Breast epithelium (tissue), 4 donors: Measurements from ENCODE around the gene CABP4. TPM values are rescaled to one million over a fixed set of nuclear protein-coding genes. Genes with fewer than 3 reads are reported as not detected.

Experiments used
- DNase-seq, 2 donors: peaks; one replicate each; pipeline ENCODE4 v3.0.0-alpha.2; 2019; ENCODE audit warnings: low spot score in 2 of 2
- H3K27ac ChIP-seq, 2 donors: fragments of 200-600 bp; sonication (generic) in 1 of 2; one replicate each; pipeline ENCODE4 v1.5.1; 2016 to 2019; ENCODE audit warnings: mild to moderate bottlenecking in 1 of 2
- H3K27me3 ChIP-seq, 2 donors: fragments of 200-600 bp; sonication (generic) in 1 of 2; one replicate each; pipeline versions ENCODE4 v1.5.1 to v1.6.0; 2017 to 2019; ENCODE audit warnings: control low read depth in 1 of 2, mild to moderate bottlenecking in 1 of 2
- H3K36me3 ChIP-seq: fragments of 200-600 bp; one replicate; pipeline ENCODE4 v1.5.1; 2019
- H3K4me1 ChIP-seq, 2 donors: fragments of 200-600 bp; sonication (generic); one replicate each; pipeline ENCODE4 v1.5.1; 2016 to 2019; ENCODE audit warnings: control low read depth in 1 of 2
- H3K4me3 ChIP-seq, 3 donors: fragments of 200-600 bp; sonication (generic); 1 replicate in 2 of 3; 2 replicates in 1 of 3; pipeline ENCODE4 v1.5.1; 2016 to 2019; ENCODE audit warnings: mild to moderate bottlenecking in 3 of 3, moderate library complexity in 2 of 3
- H3K9me3 ChIP-seq, 2 donors: fragments of 200-600 bp; sonication (generic) in 1 of 2; one replicate each; pipeline ENCODE4 v1.5.1; 2016 to 2019; ENCODE audit warnings: control low read depth in 1 of 2
- POLR2A ChIP-seq: fragments of 450-650 bp; IDR thresholded peaks from one replicate; pipeline ENCODE4 v1.6.1; 2016; ENCODE audit warnings: antibody characterized with exemption, mild to moderate bottlenecking, moderate library complexity
- POLR2AphosphoS5 ChIP-seq, 3 donors: sonication (generic); formaldehyde crosslinking; IDR thresholded peaks; one replicate each; pipeline ENCODE4 v1.6.1; 2017; ENCODE audit warnings: antibody characterized with exemption in 3 of 3
- intact Hi-C: fragments of 100-400 bp; cut with DNase I; formaldehyde crosslinking; loops from one replicate; pipeline ENCODE4 v1.15.1; 2023; ENCODE audit warnings: low total_unique reads
- total RNA-seq, 3 donors: library from RNA; depleted of rRNA; stranded (reverse); fragments of >200 nt; gene quantifications; one replicate each; pipeline ENCODE4 v1.1.0, GENCODE V29; 2016
- TF ChIP-seq, protein P1 (sequence below), 3 donors: fragments of 450-650 bp; IDR thresholded peaks; one replicate each; pipeline ENCODE4 v1.5.1; 2016 to 2017; ENCODE audit warnings: antibody characterized with exemption in 3 of 3, mild to moderate bottlenecking in 3 of 3, moderate library complexity in 3 of 3

CABP4 gene
- total RNA-seq, 3 donors from 2014 or later, result 3.5 to 10.7 (median 3.9) TPM

DNA sequence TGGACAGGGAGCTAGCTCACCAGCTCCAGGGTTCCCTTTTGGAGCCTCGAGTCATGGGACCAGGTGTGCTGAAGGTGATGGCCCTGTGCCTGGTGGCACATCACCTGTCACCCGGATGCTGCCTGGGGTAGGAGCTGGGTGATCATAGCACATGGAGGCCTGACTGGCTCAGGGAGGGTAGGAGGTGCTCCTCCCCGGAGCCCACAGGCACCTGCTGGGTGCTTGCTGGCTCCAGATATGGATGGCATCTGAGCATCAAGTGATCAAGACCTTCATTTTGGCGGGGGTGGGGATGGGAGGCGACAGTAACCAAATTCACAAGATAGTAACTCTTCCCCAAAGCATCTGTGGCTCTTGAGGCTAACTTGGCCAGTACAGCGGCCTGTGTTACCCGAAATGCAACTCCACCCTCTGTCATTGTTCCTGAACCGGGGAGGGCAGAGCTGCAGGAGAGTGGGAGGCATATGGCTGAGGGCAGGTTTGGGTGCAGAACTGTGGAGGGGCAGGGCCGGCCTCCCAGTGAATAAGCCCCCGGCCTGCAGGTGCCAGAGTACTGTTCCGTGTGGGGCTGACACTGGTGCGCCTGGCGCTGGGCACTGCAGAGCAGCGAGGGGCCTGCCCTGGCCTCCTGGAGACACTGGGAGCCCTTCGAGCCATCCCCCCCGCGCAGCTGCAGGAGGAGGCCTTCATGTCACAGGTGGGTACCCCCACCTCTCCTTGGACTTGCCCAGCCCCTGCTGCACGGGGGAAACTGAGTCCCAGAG lies 46.5 kb upstream of the CABP4 start:
- no peak for DNase-seq
- intact Hi-C loops, result no loop called here
- TF ChIP-seq POLR2A, result no peak
- no peak for TF ChIP-seq POLR2AphosphoS5 (IDR thresholded peaks at IDR 0.05)
- TF ChIP-seq, protein P1, sequence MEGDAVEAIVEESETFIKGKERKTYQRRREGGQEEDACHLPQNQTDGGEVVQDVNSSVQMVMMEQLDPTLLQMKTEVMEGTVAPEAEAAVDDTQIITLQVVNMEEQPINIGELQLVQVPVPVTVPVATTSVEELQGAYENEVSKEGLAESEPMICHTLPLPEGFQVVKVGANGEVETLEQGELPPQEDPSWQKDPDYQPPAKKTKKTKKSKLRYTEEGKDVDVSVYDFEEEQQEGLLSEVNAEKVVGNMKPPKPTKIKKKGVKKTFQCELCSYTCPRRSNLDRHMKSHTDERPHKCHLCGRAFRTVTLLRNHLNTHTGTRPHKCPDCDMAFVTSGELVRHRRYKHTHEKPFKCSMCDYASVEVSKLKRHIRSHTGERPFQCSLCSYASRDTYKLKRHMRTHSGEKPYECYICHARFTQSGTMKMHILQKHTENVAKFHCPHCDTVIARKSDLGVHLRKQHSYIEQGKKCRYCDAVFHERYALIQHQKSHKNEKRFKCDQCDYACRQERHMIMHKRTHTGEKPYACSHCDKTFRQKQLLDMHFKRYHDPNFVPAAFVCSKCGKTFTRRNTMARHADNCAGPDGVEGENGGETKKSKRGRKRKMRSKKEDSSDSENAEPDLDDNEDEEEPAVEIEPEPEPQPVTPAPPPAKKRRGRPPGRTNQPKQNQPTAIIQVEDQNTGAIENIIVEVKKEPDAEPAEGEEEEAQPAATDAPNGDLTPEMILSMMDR (IDR thresholded peaks at IDR 0.05), result no peak
- peaks cover 0 to 15% of the 10 kb centered on the region in 2 donors for H3K27me3 ChIP-seq
- H3K4me3 ChIP-seq, result no peak overlapping the region
- no peaks in the 10 kb centered on the region for H3K4me1 ChIP-seq
- no peaks in the 10 kb centered on the region for H3K36me3 ChIP-seq
- no peaks in the 10 kb centered on the region for H3K9me3 ChIP-seq
- H3K27ac ChIP-seq, result no peak overlapping the region

DNA sequence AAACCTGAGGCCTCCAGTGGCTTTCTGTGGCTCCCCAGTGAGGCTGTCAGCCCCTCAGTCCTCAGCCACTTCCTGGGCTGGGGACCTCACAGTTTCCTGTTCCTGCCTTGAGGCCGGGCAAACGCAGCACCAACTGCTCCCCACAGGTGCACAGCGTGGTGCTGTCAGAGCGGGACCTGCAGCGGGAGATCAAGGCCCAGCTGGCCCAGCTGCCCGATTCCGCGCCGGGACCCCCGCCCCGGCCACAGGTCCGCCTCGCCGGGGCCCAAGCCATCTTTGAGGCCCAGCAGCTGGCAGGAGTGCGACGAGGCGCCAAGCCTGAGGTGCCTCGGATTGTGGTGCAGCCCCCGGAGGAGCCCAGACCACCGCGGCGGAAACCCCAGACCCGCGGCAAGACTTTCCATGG lies 45.9 kb upstream of the CABP4 start:
- TF ChIP-seq POLR2A (no peak), POLR2AphosphoS5 (IDR thresholded peaks at IDR 0.05) (no peak)
- TF ChIP-seq, protein P1 (IDR thresholded peaks at IDR 0.05), result no peak
- H3K9me3 ChIP-seq, result no peaks in the 10 kb centered on the region
- DNase-seq, result no peak
- H3K36me3 ChIP-seq, result no peaks in the 10 kb centered on the region
- H3K4me3 ChIP-seq, result no peak overlapping the region
- peaks cover 0 to 15% of the 10 kb centered on the region in 2 donors for H3K27me3 ChIP-seq
- intact Hi-C loops, result no loop called here
- no peak overlapping the region for H3K27ac ChIP-seq
- no peaks in the 10 kb centered on the region for H3K4me1 ChIP-seq

DNA sequence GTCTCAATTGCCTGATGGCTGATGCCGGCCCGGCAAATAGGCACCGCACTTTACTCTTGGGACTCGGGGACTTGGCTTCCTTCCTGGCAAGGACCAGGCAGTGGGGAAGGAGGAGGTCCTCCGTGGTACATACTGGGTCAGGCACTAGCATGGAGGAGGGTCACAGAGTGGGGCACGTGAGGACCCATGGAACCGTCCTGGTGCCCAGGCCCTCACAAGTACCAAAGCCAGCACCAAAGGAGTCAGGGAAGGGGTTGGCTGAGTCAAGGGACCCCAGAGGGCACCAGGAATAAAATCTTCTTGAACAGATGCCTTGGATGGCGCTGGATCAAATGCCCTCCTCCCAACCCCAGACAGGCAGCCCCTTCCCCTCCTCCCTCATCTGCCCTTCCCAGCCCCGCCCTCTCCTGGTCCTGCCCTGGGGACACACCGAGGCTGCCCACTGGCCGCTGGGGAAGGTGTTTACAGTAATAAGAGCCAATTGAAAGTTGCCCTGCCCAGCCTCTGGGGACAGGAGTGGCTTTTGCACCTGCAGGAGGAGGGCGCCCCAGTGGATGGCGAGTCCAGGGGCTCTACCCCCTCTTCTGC lies 45.3 kb upstream of the CABP4 start:
- no peak overlapping the region for H3K27ac ChIP-seq
- no peak for DNase-seq
- H3K27me3 ChIP-seq, result peaks cover 0 to 15% of the 10 kb centered on the region in 2 donors
- TF ChIP-seq POLR2A, result no peak
- TF ChIP-seq, protein P1 (IDR thresholded peaks at IDR 0.05), result no peak
- no peak for TF ChIP-seq POLR2AphosphoS5 (IDR thresholded peaks at IDR 0.05)
- no peaks in the 10 kb centered on the region for H3K4me1 ChIP-seq
- H3K36me3 ChIP-seq, result no peaks in the 10 kb centered on the region
- H3K9me3 ChIP-seq, result no peaks in the 10 kb centered on the region
- intact Hi-C loops, result no loop called here
- H3K4me3 ChIP-seq, result no peak overlapping the region

DNA sequence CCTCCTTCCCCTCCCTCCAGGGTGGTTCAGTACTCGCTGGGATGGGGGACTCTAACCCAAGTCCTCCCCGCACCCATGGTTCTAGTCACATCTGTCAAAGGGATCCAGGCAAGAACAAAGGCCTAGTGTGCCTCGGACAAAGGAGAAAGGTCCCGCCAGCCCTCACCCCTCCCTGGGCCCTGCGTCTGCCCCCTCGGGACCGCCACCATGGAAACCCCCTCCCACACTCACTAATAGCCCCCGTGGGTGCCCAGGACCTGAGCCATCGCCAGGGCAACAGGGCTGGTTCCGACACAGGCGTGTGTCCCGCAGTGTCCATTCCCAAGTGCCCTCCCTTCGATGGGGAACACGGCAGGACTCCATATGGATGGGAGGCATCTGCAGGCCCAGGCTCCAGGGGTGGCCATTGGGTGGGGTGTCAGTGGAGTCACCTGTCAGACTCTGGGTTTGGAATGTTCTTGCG lies 44.8 kb upstream of the CABP4 start:
- peaks cover 0 to 15% of the 10 kb centered on the region in 2 donors for H3K27me3 ChIP-seq
- no peaks in the 10 kb centered on the region for H3K4me1 ChIP-seq
- no peak overlapping the region for H3K27ac ChIP-seq
- H3K9me3 ChIP-seq, result no peaks in the 10 kb centered on the region
- H3K36me3 ChIP-seq, result no peaks in the 10 kb centered on the region
- no peak overlapping the region for H3K4me3 ChIP-seq
- TF ChIP-seq, protein P1 (IDR thresholded peaks at IDR 0.05), result no peak
- TF ChIP-seq POLR2AphosphoS5 (IDR thresholded peaks at IDR 0.05), result no peak
- TF ChIP-seq POLR2A, result no peak
- no peak for DNase-seq
- intact Hi-C loops, result no loop called here
